Posterior vena cava (tissue), 2 donors: ENCODE results near the gene BACH2. TPM values are rescaled to one million over a fixed set of nuclear protein-coding genes. Genes with fewer than 3 reads are reported as not detected.

Experiments used
- DNase-seq: peaks from one replicate; pipeline ENCODE4 v3.0.0-alpha.2; 2020; ENCODE audit warnings: low spot score
- intact Hi-C, 2 donors: fragments of 100-400 bp; cut with DNase I; formaldehyde crosslinking; loops; one replicate each; pipeline versions ENCODE4 v1.14.1 to v1.14.2; 2022 to 2023
- total RNA-seq, 2 donors: library from RNA; stranded (reverse); fragmentation: NEBNext Ultra II Directional; extraction: Animal tissue kit (Norgen Biotek cat#: 25700); gene quantifications; one replicate each; pipeline ENCODE4 v1.2.1, GENCODE V29; 2021
- donor health status: DM: yes; HTN: yes; CAD: no.
- donor health status: DM: yes; HTN: yes; CAD: no.

BACH2 gene
- total RNA-seq, 2 donors from 2014 or later, result 3.9 to 4.5 TPM

GRCh38 chr6:90004511-90004910, 292.1 kb downstream of the BACH2 start:
- no peak for DNase-seq
- intact Hi-C loops, result no loop called here

GRCh38 chr6:90003941-90004340, 292.7 kb downstream of the BACH2 start:
- intact Hi-C loops, result no loop called here
- DNase-seq, result no peak

DNA sequence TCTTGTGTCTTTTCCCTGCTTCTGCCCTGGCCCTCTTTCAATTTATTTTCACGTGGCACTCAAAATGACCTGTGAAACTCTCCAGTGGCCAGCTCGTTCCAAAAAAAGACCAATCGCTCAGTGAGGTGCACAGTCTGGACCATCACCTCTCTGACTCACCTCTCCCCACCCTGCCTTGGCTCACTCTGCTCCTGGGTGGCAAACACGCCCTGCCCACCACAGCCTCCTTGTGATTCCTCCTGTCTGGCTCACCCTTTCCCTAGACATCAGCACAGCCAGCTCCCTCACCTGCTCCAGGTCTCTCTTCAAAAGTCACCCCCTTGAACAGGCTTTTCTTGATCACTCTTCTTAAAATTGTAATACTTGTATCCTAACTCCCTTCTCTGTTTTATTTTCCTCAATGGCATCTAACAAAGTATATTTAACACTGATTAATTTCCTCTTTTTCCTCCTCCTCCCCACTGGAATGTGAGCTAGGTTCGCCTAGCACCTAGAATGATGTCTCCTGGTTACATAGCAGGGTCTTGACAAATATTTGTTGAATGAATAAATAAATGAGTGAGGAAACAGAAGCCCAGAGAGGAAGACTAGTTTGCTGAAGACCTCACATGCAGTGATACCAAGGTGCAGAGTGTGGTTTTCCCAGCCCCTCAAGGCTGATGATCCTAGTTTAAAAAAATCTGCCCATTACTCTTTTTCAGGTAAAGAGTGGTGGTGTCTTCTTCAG, 293.4 kb downstream of the BACH2 start:
- no peak for DNase-seq
- intact Hi-C loops, result no loop called here

GRCh38 chr6:90000864-90001731, 295.5 kb downstream of the BACH2 start:
- no peak for DNase-seq

DNA sequence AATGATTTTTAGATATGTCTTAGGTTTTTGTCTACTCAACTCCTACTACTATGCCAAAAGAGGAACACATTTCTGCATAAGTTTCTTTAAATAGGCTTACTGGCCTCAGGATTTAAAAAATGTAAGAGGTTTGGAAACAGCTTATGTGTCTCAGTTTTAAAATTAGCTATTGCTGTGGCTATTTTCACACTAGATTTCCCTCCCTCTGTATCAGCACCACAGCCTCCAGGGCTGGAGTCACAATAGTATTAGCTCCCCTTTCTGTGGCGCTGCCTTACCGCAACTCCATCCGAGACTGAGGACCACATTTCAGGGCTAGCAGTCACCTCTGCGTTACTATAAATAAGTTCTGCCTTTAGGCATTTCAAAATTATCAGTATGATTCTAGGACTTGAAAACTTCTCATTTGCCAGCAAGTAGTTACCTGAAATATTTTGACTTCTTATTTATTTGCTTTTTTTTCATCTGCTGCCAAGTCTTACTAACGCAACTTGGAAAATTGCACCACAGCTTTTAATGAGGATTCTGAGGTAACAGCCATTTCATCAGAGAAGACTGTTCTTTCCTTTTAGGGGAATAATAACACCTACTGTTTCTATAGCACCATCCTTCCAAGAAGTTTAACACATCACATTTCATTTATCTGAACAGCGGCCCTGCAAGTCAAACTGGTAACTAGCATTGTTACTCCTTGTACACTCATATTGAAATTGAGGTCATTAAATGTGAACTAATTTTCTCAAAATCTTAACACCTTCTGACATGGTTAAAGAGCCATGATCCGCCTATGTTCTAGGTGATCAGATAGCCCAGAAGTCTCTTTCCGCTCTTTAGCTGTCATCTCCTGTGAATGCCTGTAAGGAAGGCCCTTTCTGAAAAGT, 296.5 kb downstream of the BACH2 start:
- intact Hi-C loops, result no loop called here
- DNase-seq, result no peak

More at GRCh38 chr6:90000864-90001731, 295.5 kb downstream of the BACH2 start:
- intact Hi-C loops, result no loop called here

DNA sequence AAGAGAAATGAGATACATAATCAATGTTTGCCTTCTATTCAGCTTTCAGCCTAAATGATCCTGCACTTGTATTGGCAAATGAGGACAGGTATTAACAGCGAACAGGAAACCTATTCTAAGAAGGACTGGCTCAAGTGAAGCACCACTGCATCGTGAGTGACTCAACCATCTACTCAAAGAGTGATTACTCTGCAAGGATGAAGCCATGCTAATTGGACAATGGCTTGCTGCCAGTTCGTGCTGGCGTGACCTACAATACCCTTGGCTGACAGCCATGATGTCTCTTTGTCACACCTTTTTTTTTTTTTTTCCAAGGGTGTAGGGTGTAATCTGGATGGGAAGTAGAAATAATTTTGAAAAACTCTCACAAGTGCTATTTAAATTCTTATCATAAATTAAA, 297.5 kb downstream of the BACH2 start:
- no peak for DNase-seq
- intact Hi-C loops, result no loop called here

DNA sequence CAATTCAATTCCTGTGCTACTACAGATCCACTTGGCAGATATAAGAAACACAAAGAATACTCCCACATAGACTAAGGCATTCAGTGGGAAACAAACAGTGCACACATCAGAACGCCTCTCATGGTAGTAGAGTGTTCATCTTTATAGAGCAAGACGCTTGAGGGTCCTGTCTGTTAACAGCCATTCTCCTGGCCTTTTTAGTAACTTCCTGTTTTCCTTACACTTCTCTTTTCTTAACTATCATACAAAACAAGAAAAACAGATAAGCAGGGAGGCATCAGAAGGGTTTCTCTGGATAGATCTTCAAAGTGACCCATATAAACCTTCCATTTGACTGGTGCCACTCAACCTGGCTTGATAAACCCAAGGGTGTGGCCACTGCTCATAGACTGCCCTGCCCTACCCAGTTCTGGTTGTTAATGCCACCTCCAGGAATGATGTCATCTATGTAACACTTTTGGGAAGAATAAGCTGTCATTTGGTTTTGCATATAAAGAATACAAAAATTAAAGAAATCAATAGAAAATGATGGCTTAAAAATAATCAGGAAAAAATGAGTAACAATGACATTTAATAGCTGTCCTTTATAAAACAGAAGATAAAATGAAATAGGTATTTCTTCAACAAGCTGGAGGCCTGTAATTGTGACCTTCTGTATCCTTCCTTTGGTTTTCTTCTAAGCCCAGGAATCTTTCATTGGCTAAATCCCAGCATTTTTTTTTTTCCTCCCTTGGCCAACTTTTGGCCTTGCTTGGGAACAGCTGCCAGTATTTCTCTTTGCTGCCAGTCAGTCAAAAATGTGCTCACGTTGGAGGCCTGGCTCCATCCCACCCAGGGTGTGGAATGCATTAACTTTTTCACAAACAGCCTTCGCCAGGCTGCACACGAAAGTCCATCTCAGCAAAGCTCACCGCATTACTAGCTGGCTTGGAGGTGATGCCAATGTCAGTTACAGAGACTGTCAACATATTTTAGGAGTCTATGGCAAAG, 298.9 kb downstream of the BACH2 start:
- intact Hi-C loops, result no loop called here
- no peak for DNase-seq

GRCh38 chr6:89993411-89993810, 303.2 kb downstream of the BACH2 start:
- no peak for DNase-seq
- intact Hi-C loops, result no loop called here

DNA sequence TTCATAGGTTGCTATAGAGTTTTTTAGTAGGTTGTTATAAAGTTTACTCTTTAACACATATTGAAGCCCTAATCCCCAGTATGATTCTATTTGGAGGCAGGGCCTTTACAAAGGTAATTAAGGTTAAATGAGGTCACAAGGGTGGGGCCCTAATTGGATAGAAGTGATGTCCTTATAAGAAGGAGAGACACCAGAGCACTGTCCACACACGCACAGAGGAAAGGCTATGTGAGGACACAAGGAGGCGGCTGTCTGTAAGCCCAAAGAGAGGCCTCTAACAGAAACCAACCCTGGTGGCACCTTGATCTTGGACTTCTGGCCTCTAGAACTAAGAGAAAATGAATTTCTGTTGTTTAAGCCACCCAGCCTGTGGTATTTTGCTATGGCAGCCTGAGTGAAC, 303.8 kb downstream of the BACH2 start:
- no peak for DNase-seq
- intact Hi-C loops, result no loop called here

- no peak for DNase-seq
- intact Hi-C loops, result no loop called here
Measured at GRCh38 chr6:89989742-89990141, 306.9 kb downstream of the BACH2 start.

DNA sequence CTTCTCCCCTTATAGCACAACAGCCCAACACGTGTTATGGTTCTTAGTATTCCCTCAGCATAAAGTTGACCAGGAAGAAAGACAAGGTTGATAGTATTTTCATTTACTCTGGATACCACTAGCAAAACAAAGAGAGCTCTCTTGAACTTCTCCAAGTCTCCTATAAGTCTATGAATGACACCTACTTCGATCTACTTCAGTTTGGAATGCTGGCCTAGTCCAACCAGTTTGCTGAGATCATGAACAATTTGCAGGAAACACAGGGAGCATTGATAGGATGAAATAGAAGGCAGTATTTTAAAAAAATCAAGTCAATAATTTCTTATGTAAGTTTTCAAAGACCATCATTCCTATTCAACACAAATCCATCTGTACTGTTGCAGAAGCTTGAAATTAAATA, 308.8 kb downstream of the BACH2 start:
- no peak for DNase-seq
- intact Hi-C loops, result no loop called here

DNA sequence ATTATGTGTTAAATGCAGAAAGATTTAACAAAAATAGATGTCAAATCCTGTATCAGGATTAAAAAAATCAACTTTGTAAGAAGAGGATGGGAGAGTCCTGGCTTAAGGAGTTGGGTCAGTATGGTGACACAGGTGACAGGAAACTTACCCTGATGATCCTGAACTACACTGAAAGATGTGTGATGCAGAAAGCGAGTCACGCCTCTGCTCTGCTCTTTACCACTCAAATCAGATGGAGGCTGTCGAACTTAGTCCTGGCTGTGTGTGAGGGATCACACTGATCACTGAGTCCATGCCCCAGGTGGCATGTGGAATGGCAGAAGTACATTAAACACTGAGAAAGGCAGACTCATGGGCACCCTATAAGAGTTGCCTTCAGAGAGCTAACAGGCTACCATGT, 309.5 kb downstream of the BACH2 start:
- intact Hi-C loops, result no loop called here
- DNase-seq, result no peak

DNA sequence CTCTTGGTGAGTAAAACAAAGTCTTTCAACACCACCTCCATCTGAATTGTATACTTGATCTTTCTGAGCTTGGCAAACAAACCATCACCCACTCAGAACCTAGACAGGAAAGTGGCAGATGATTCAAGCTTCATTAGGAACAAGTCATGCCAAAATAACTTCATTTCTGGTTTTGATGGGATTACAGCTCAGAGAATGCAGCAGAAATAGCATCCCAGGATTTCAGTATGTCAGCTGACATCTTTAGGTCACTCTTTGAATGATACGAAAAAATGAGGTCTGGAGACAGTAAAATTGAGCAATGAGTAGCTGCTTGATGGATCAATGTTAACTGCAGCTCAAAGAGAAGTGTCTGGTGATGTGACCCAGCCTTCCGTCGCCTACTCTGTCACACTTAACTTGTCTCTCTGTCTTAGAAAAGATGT, 310.0 kb downstream of the BACH2 start:
- intact Hi-C loops, result no loop called here
- DNase-seq, result no peak

DNA sequence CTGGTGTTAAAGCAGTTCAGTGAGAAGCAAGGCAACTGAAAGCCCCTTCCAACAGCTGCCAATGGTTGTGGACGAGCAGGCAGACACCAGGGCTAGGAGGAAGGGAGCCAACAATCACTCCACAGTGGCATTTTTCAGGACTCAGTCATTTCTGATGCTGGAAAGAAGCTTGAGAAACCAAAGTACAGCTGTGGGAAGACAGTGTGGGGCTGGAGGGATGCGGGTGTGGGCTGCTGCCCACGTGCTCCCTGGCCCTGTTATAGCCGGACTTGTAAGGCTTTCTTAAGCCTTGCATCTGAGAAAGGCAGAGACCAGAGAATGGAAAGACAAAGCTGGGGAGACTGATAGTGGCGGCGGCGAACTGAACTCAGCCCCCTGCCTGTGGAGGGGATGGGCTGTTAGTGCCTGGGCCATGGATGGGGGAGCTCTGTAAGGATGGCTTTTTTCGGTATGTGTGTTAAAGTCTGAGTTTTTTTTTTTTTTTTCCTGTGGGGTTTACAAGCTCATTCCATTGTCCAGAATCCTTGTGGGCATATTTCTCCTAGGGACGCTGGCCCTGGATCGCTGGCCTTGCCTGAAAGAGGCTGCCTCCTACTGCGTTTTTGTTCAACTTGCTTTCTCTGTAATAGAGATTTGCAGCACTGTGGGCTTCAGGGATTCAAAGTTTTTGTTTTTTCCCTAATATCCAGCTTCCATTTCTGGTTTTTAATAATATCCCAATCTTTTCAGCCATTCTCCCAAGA, 310.7 kb downstream of the BACH2 start:
- no peak for DNase-seq
- intact Hi-C loops, result no loop called here

GRCh38 chr6:89984926-89985750, 311.5 kb downstream of the BACH2 start:
- peak; percentile 86 for DNase-seq
- intact Hi-C loops, result no loop called here

DNA sequence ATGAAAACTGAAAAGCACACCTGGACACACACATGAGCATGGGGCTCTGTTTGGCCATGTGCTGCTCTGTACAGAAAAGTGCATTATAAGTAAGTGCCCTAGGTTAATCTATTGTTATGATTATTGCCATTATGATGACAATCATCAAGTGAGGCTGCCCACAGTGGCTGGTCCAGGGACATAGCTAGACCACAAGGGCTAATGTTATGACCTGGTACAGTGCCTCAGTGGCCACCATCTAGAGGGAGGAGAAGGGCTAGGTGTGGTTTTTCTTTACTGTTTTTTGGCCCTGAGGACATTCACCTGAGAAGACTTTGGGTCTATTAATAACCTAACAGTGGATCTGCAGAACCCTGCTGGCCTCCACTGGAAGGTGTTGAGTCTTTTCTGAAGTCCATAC, 316.3 kb downstream of the BACH2 start:
- DNase-seq, result no peak
- intact Hi-C loops, result no loop called here
